B cell (primary cell): ENCODE data around the gene HDHD5.

ENCODE experiments used
- EZH2 ChIP-seq: IDR thresholded peaks from 2 replicates; pipeline ENCODE4 v1.6.1; 2012; ENCODE audit warnings: borderline replicate concordance, low read depth, mild to moderate bottlenecking, moderate library complexity, low read length; ENCODE audit not compliant: insufficient read depth, poor library complexity, severe bottlenecking
- TF ChIP-seq, protein P1 (sequence below): fragments of 200-600 bp; IDR thresholded peaks from one replicate; pipeline ENCODE4 v1.8.0; 2022; ENCODE audit warnings: antibody characterized with exemption, mild to moderate bottlenecking

DNA sequence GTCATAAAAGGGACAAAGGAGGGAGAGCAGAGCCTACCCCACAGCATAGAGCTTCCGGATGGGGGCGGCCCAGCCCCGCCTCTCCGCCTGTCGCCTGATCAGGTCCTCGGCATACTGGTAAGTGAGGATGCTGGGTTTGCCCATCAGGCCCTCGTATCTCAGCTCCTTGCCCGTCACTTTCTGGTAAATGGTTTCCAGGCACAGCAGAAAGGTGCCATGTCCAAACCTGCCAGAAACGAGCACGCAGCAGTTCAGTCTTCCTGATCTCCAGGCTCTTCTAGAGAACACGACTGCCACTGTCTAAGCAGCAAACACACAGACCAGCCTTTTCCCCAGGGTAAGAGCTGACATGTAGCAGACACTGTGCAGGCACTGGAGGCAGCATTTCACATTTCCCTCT, 20.6 kb downstream of the HDHD5 start:
- TF ChIP-seq, protein P1, sequence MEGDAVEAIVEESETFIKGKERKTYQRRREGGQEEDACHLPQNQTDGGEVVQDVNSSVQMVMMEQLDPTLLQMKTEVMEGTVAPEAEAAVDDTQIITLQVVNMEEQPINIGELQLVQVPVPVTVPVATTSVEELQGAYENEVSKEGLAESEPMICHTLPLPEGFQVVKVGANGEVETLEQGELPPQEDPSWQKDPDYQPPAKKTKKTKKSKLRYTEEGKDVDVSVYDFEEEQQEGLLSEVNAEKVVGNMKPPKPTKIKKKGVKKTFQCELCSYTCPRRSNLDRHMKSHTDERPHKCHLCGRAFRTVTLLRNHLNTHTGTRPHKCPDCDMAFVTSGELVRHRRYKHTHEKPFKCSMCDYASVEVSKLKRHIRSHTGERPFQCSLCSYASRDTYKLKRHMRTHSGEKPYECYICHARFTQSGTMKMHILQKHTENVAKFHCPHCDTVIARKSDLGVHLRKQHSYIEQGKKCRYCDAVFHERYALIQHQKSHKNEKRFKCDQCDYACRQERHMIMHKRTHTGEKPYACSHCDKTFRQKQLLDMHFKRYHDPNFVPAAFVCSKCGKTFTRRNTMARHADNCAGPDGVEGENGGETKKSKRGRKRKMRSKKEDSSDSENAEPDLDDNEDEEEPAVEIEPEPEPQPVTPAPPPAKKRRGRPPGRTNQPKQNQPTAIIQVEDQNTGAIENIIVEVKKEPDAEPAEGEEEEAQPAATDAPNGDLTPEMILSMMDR, result no peak
- TF ChIP-seq EZH2, result no peak
